HepG2 (cell line): ENCODE measurements around the gene AHCYL2. TPM values are rescaled to one million over a fixed set of nuclear protein-coding genes. Genes with fewer than 3 reads are reported as not detected.
A peak's percentile ranks its signal among the peaks of the same experiment; 100 is the strongest.

Experiments
- AHR ChIP-seq: IDR thresholded peaks from 2 replicates; pipeline ENCODE4 v1.6.1; 2018; ENCODE audit warnings: missing genetic modification reagents, missing compliant biosample characterization
- HMGA1 ChIP-seq: sonication (generic); formaldehyde crosslinking; conservative IDR thresholded peaks from 2 replicates; pipeline ENCODE4 v1.4.0; 2020; ENCODE audit warnings: missing genetic modification reagents
- HNRNPLL ChIP-seq: fragments of 200-400 bp; formaldehyde crosslinking; IDR thresholded peaks from 2 replicates; pipeline ENCODE4 v1.6.1; 2017; ENCODE audit warnings: mild to moderate bottlenecking, low read depth, low read length; ENCODE audit not compliant: poor library complexity, severe bottlenecking
- MAX ChIP-seq: IDR thresholded peaks from 2 replicates; pipeline ENCODE4 v1.6.1; 2012; ENCODE audit warnings: inconsistent platforms
- NCOA5 ChIP-seq: sonication (generic); formaldehyde crosslinking; IDR thresholded peaks from 2 replicates; pipeline ENCODE4 v1.4.0; 2020; ENCODE audit warnings: missing genetic modification reagents
- PHF21A ChIP-seq: sonication (generic); formaldehyde crosslinking; IDR thresholded peaks from 2 replicates; pipeline ENCODE4 v1.5.0; 2020; ENCODE audit warnings: mild to moderate bottlenecking, missing genetic modification reagents
- POGZ ChIP-seq: sonication (generic); formaldehyde crosslinking; IDR thresholded peaks from 2 replicates; pipeline ENCODE4 v1.4.0; 2020; ENCODE audit warnings: mild to moderate bottlenecking, missing genetic modification reagents
- POLR2AphosphoS5 ChIP-seq: IDR thresholded peaks from 2 replicates; pipeline ENCODE4 v1.6.1; 2012; ENCODE audit warnings: low read depth, low read length
- RFX1 ChIP-seq: fragments of 450-650 bp; IDR thresholded peaks from 2 replicates; pipeline ENCODE4 v1.6.1; 2017
- RFXAP ChIP-seq: sonication (generic); formaldehyde crosslinking; IDR thresholded peaks from 2 replicates; pipeline ENCODE4 v1.4.0; 2020; ENCODE audit warnings: missing genetic modification reagents, borderline replicate concordance
- SNAI1 ChIP-seq: sonication (generic); formaldehyde crosslinking; IDR thresholded peaks from 2 replicates; pipeline ENCODE4 v1.5.0; 2020; ENCODE audit warnings: mild to moderate bottlenecking, missing genetic modification reagents, borderline replicate concordance
- TFDP1 ChIP-seq: IDR thresholded peaks from 2 replicates; pipeline ENCODE4 v1.6.1; 2016; ENCODE audit warnings: missing compliant biosample characterization, missing genetic modification reagents, borderline replicate concordance
- ZFY ChIP-seq: sonication (generic); formaldehyde crosslinking; IDR thresholded peaks from 2 replicates; pipeline ENCODE4 v1.4.0; 2020; ENCODE audit warnings: missing genetic modification reagents
- ZNF331 ChIP-seq: sonication (generic); formaldehyde crosslinking; IDR thresholded peaks from 2 replicates; pipeline ENCODE4 v1.4.0; 2020; ENCODE audit warnings: missing genetic modification reagents
- ZNF652 ChIP-seq: IDR thresholded peaks from 2 replicates; pipeline ENCODE4 v1.6.1; 2016; ENCODE audit warnings: low read depth, borderline replicate concordance
- ZNF782 ChIP-seq: sonication (generic); formaldehyde crosslinking; IDR thresholded peaks from 2 replicates; pipeline ENCODE4 v1.4.0; 2020; ENCODE audit warnings: missing genetic modification reagents, mild to moderate bottlenecking, borderline replicate concordance
- ZNF891 ChIP-seq: sonication (generic); formaldehyde crosslinking; IDR thresholded peaks from 2 replicates; pipeline ENCODE4 v1.5.0; 2020; ENCODE audit warnings: mild to moderate bottlenecking, missing genetic modification reagents
- ZXDC ChIP-seq: sonication (generic); formaldehyde crosslinking; IDR thresholded peaks from 2 replicates; pipeline ENCODE4 v1.5.0; 2020; ENCODE audit warnings: mild to moderate bottlenecking, missing genetic modification reagents
- polyA plus RNA-seq, 8 experiments: library from polyadenylated mRNA; depleted of rRNA in 3 of 8; stranded (reverse) in 7 of 8; unstranded in 1 of 8; fragments of >200 nt; fragmentation: Illumina TruSeq in 4 of 8; extraction: Trizol in 4 of 8; gene quantifications; 2 replicates each; pipeline versions ENCODE4 v1.2.1 to v1.2.3, GENCODE V29; 2011 to 2016; ENCODE audit warnings: low read depth in 4 of 8, missing spikeins in 1 of 8, mixed read lengths in 1 of 8; ENCODE audit not compliant: insufficient read depth in 1 of 8
- total RNA-seq, 5 experiments: library from RNA; depleted of rRNA; stranded (reverse); fragments of >200 nt; fragmentation: Illumina TruSeq; extraction: Trizol; gene quantifications; 2 replicates each; pipeline ENCODE4 v1.2.3, GENCODE V29; 2016; ENCODE audit warnings: low read depth in 1 of 5
- TF ChIP-seq, protein P1 (sequence below): sonication (generic); formaldehyde crosslinking; IDR thresholded peaks from 2 replicates; pipeline ENCODE4 v1.4.0; 2020; ENCODE audit warnings: missing genetic modification reagents
- TF ChIP-seq, protein P2 (sequence below): sonication (generic); formaldehyde crosslinking; IDR thresholded peaks from 2 replicates; pipeline ENCODE4 v1.4.0; 2020; ENCODE audit warnings: low read depth, missing genetic modification reagents

Gene AHCYL2
- total and polyA plus RNA-seq, 2 of the 13 experiments (the other 11 are each of a cell fraction or from before 2014, with no cell fraction given), result 9.5 to 14.7 TPM

- TF ChIP-seq HNRNPLL (no peak), RFXAP (CRISPR knock-in tag) (0 out of 2 replicates have a peak, but pooled peaks have one; percentile 27), AHR (CRISPR knock-in tag) (no peak), ZNF652 (CRISPR knock-in tag) (no peak), RFX1 (no peak), POLR2AphosphoS5 (0 out of 2 replicates have a peak, but pooled peaks have one; percentile 44), NCOA5 (CRISPR knock-in tag) (no peak), ZXDC (no peak), SNAI1 (CRISPR knock-in tag) (0 out of 2 replicates have a peak, but pooled peaks have one; percentile 34), PHF21A (peak; percentile 52; the same call in 1 of the 2 replicates), TFDP1 (CRISPR knock-in tag) (peak; percentile 57; the same call in 1 of the 2 replicates), ZNF891 (CRISPR knock-in tag) (peak; percentile 19; the same call in 1 of the 2 replicates), POGZ (CRISPR knock-in tag) (0 out of 2 replicates have a peak, but pooled peaks have one; percentile 22), ZFY (CRISPR knock-in tag) (peak; percentile 81), ZNF331 (CRISPR knock-in tag) (peak; percentile 43; the same call in 1 of the 2 replicates), MAX (peak; percentile 48; the same call in 1 of the 2 replicates), HMGA1 (no peak), ZNF782 (CRISPR knock-in tag) (no peak)
- TF ChIP-seq, protein P1, sequence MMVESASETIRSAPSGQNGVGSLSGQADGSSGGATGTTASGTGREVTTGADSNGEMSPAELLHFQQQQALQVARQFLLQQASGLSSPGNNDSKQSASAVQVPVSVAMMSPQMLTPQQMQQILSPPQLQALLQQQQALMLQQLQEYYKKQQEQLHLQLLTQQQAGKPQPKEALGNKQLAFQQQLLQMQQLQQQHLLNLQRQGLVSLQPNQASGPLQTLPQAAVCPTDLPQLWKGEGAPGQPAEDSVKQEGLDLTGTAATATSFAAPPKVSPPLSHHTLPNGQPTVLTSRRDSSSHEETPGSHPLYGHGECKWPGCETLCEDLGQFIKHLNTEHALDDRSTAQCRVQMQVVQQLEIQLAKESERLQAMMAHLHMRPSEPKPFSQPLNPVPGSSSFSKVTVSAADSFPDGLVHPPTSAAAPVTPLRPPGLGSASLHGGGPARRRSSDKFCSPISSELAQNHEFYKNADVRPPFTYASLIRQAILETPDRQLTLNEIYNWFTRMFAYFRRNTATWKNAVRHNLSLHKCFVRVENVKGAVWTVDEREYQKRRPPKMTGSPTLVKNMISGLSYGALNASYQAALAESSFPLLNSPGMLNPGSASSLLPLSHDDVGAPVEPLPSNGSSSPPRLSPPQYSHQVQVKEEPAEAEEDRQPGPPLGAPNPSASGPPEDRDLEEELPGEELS, result no peak
- TF ChIP-seq, protein P2, sequence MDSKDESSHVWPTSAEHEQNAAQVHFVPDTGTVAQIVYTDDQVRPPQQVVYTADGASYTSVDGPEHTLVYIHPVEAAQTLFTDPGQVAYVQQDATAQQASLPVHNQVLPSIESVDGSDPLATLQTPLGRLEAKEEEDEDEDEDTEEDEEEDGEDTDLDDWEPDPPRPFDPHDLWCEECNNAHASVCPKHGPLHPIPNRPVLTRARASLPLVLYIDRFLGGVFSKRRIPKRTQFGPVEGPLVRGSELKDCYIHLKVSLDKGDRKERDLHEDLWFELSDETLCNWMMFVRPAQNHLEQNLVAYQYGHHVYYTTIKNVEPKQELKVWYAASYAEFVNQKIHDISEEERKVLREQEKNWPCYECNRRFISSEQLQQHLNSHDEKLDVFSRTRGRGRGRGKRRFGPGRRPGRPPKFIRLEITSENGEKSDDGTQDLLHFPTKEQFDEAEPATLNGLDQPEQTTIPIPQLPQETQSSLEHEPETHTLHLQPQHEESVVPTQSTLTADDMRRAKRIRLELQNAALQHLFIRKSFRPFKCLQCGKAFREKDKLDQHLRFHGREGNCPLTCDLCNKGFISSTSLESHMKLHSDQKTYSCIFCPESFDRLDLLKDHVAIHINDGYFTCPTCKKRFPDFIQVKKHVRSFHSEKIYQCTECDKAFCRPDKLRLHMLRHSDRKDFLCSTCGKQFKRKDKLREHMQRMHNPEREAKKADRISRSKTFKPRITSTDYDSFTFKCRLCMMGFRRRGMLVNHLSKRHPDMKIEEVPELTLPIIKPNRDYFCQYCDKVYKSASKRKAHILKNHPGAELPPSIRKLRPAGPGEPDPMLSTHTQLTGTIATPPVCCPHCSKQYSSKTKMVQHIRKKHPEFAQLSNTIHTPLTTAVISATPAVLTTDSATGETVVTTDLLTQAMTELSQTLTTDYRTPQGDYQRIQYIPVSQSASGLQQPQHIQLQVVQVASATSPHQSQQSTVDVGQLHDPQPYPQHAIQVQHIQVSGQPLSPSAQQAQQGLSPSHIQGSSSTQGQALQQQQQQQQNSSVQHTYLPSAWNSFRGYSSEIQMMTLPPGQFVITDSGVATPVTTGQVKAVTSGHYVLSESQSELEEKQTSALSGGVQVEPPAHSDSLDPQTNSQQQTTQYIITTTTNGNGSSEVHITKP (CRISPR knock-in tag), result peak; percentile 96
Observed at GRCh38 chr7:129433847-129434674, 209.2 kb downstream of the AHCYL2 start, which contains the start of gene STRIP2 (continued).
